ENCODE data around the gene KLHDC8A. TPM values are rescaled to one million over a fixed set of nuclear protein-coding genes. Genes with fewer than 3 reads are reported as not detected.

KLHDC8A gene
- total and polyA plus RNA-seq, 2 donors (not counting 3 experiments of a cell fraction or from before 2014, with no cell fraction given), result not detected

DNA sequence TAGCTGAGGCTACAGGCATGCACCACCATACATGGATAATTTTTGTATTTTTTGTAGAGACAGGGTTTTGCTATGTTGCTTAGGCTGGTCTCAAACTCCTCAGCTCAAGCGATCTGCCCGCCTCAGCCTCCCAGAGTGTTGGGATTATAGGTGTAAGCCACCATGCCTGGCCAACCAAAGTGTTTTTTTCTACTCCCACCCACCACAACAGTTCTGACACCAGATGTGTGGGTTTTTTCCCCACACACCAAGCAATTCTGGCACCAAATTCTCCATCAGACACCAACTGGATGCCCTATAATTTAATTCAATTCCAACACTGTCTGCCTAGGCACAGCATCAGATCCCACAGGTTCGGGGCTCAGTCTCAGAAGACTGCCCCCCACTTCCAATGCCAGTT, 20.6 kb upstream of the KLHDC8A start:
- no peak for DNase-seq (ENCODE audit: low read depth, low spot score)
- Histone ChIP-seq H3K4me1 (ENCODE audit: control insufficient read depth, extremely low read depth, insufficient read depth, low read length) (no peaks in the 10 kb centered on the region), H3K4me2 (ENCODE audit: insufficient read depth, low read length) (no peak overlapping the region), H3K9ac (replicated peaks; ENCODE audit: extremely low read depth, insufficient read depth, low read length) (no peak overlapping the region), H3K27me3 (ENCODE audit: control insufficient read depth in 2 of 2, insufficient read depth in 2 of 2, low read length in 2 of 2) (peaks cover 26 to 30% of the 10 kb centered on the region in 2 experiments), H4K20me1 (replicated peaks; ENCODE audit: control insufficient read depth, extremely low read depth, insufficient read depth, low read length) (no peaks in the 10 kb centered on the region), H3K79me2 (ENCODE audit: control insufficient read depth, insufficient read depth, low read length) (no peaks in the 10 kb centered on the region), H3K4me3 (replicated peaks in 1 of 3; ENCODE audit: insufficient read depth in 1 of 3, low read depth in 1 of 3, low read length in 3 of 3) (no peak overlapping the region), H3K9me1 (replicated peaks; ENCODE audit: control insufficient read depth, extremely low read depth, insufficient read depth, low read length) (no peaks in the 10 kb centered on the region), H3K36me3 (ENCODE audit: control insufficient read depth in 2 of 2, extremely low read depth in 1 of 2, insufficient read depth in 2 of 2, low read length in 2 of 2) (no peaks in the 10 kb centered on the region), H2AFZ (ENCODE audit: low read depth, low read length) (no peak overlapping the region), H3K27ac (ENCODE audit: insufficient read depth, low read depth, low read length) (no peak overlapping the region), H3K9me3 (replicated peaks; ENCODE audit: control insufficient read depth, insufficient read depth, low read length) (no peaks in the 10 kb centered on the region)
- BruUV-seq (replicated peaks), result no TSS peak
- dilution Hi-C loops (cut with MboI; ENCODE audit: extremely low pct_ligation_motif_present, low sequenced_read_pairs) (no loop called here), intact Hi-C loops (cut with micrococcal nuclease) (no loop called here)
- ChIA-PET CTCF (no interaction called here), POLR2A (no interaction called here)
- no peak for TF ChIP-seq POLR2A (IDR thresholded peaks at IDR 0.05; ENCODE audit: low read depth, low read length)
- no peak for TF ChIP-seq GATA2 (IDR thresholded peaks at IDR 0.05; ENCODE audit: insufficient read depth, insufficient read length, low read depth, low read length)
- TF ChIP-seq POLR2AphosphoS5 (IDR thresholded peaks at IDR 0.05; ENCODE audit: insufficient read depth, low read depth, low read length), result no peak
- TF ChIP-seq MYC (IDR thresholded peaks at IDR 0.05; ENCODE audit: low read depth, low read length), result no peak
- no peak for TF ChIP-seq JUN (IDR thresholded peaks at IDR 0.05; ENCODE audit: borderline replicate concordance, insufficient read depth, insufficient read length, low read depth)
- no peak for TF ChIP-seq EZH2 (IDR thresholded peaks at IDR 0.05; ENCODE audit: borderline replicate concordance, low read depth, low read length, severe bottlenecking)
- TF ChIP-seq, protein P1, sequence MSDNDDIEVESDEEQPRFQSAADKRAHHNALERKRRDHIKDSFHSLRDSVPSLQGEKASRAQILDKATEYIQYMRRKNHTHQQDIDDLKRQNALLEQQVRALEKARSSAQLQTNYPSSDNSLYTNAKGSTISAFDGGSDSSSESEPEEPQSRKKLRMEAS (IDR thresholded peaks at IDR 0.05; ENCODE audit: insufficient read depth, insufficient read length), result no peak
- TF ChIP-seq, protein P2, sequence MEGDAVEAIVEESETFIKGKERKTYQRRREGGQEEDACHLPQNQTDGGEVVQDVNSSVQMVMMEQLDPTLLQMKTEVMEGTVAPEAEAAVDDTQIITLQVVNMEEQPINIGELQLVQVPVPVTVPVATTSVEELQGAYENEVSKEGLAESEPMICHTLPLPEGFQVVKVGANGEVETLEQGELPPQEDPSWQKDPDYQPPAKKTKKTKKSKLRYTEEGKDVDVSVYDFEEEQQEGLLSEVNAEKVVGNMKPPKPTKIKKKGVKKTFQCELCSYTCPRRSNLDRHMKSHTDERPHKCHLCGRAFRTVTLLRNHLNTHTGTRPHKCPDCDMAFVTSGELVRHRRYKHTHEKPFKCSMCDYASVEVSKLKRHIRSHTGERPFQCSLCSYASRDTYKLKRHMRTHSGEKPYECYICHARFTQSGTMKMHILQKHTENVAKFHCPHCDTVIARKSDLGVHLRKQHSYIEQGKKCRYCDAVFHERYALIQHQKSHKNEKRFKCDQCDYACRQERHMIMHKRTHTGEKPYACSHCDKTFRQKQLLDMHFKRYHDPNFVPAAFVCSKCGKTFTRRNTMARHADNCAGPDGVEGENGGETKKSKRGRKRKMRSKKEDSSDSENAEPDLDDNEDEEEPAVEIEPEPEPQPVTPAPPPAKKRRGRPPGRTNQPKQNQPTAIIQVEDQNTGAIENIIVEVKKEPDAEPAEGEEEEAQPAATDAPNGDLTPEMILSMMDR (IDR thresholded peaks at IDR 0.05; ENCODE audit: extremely low read depth in 1 of 2, insufficient read depth in 1 of 2, low read depth in 1 of 2, low read length in 2 of 2), result no peak
- TF ChIP-seq FOS (IDR thresholded peaks at IDR 0.05; ENCODE audit: borderline replicate concordance, insufficient read depth, low read length), result no peak
- no peak for FAIRE-seq
